Hepatic stellate cell (primary cell): ENCODE results near the gene BUD31.
"Not testable (repeated sequence)": the region's sequence is repeated elsewhere in the genome, so short reads cannot be mapped to it uniquely, and the experiment has no call there.

Experiments used
- DNase-seq: peaks from one replicate; pipeline ENCODE4 v3.0.0; 2011; ENCODE audit warnings: low spot score

Gene BUD31

DNA sequence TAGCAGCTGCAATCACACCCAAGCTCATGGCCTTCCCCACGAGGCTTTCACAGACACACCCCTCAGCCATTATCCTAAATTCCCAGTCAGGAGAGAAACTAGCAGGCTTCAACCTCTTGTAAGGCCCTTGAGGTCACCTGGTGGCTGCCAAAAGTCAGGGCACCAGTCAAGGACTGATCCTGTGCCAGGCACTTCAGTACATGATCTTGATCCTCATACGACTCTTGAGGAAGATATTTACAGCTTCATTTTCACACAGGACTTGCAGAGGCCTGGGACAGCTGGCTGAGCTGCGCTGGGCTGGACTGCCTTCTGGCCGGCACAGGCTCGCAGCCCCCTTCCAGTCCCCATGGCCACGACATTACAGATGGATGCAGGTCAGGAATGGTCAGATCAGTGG is 9.2 kb upstream of the BUD31 start:
- no peak for DNase-seq

DNA sequence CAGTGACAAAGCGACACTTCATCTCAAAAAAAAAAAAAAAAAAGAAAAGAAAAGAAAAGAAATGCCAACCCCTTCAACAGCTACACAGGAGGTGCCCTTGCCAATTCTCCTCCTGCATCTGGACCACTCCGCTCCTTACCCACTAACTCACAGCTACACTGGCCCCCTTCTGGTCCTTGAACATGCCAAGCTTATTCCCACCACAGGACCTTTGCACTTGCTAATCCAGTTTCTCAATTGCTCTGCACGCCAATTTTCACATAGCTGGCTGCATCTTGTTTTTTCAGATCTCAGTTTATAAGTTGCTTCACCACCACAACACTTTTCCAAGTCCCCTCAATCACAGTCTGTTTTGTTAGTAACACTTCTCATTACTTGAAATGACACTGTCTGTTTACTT is 5.9 kb upstream of the BUD31 start:
- no peak for DNase-seq

GRCh38 chr7:99403764-99404163 is 5.0 kb upstream of the BUD31 start:
- DNase-seq = no peak

- DNase-seq = peak; percentile 47
Observed at GRCh38 chr7:99404235-99404976, 4.4 kb upstream of the BUD31 start.

DNA sequence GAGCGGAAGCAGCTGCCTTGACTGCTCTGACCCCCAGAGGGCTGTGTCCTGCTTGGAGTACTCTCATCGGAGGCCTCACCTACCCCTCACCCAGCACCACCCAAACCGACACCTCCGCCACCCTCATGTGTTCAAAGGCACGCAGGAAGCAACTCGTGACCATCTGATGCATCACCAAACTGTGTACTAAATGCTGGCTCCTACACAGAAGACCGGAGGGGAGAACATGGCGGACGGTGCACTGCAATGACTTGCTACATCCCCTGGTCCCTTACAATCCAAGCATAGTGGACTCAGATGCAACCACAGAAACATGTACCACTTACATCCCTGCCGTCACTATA is 3.8 kb upstream of the BUD31 start:
- DNase-seq = no peak

- no peak for DNase-seq
Observed at GRCh38 chr7:99406557-99406956, 2.2 kb upstream of the BUD31 start.

GRCh38 chr7:99407872-99408378 is 844 bp upstream of the BUD31 start:
- peak; percentile 88 for DNase-seq

- no peak for DNase-seq
Observed at GRCh38 chr7:99409192-99409572, 413 bp downstream of the BUD31 start.

DNA sequence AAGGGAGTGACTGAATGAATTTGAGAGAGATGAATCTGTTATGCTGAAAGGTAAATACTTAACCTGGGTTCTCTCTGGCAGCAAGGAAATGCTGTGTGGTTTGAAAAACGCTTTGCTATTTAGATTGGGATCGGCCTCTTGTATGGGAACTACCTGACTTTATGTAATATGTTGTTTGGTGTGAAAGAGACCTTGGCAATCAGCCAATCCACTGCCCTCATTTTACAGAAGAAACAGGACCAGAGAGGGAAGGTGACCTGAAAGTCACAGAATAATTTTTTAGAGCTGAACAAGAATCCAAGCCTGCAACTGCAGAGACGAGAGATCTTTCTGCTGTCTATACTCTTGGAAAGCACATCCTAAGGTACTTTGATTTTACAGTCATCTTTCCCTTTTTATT is 1.0 kb downstream of the BUD31 start:
- no peak for DNase-seq

DNA sequence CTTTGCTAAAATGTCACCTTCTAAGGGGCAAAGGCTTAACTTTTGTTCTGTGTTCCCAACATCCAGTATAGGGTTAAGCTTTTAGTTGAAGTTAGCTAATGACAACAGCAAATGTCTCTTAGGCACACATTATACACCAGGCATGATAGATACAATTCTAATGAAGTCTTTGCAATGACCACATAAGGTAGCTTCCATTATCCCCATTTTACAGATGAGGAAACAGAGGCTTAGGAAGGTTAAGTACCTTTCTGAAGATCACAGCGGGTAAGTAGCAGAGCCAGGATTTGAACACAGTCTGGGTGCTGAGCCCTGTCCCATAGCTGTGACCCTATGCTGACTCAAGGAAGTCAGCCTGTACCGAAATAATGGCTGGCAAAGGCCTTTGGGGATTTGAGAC is 1.9 kb downstream of the BUD31 start:
- DNase-seq = no peak

DNA sequence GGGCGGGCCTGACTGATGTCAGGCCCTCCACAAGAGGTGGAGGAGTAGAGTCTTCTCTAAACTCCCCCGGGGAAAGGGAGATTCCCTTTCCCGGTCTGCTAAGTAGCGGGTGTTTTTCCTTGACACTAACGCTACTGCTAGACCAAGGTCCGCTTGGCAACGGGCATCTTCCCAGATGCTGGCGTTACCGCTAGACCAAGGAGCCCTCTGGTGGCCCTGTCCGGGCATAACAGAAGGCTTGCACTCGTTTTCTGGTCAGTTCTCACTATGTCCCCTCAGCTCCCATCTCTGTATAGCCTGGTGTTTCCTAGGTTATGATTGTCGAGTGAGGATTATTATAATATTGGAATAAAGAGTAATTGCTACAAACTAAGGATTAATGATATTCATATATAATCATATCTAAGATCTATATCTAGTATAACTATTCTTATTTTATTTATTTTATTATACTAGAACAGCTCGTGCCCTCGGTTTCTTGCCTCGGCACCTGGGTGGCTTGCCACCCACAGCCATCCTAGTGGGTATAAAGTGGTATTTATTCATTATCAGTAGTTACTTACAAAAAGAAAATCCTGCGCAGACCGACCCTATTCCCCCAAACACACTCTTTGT is 6.9 kb downstream of the BUD31 start:
- DNase-seq = not testable (repeated sequence)

GRCh38 chr7:99418260-99418659 is 9.5 kb downstream of the BUD31 start:
- no peak for DNase-seq

DNA sequence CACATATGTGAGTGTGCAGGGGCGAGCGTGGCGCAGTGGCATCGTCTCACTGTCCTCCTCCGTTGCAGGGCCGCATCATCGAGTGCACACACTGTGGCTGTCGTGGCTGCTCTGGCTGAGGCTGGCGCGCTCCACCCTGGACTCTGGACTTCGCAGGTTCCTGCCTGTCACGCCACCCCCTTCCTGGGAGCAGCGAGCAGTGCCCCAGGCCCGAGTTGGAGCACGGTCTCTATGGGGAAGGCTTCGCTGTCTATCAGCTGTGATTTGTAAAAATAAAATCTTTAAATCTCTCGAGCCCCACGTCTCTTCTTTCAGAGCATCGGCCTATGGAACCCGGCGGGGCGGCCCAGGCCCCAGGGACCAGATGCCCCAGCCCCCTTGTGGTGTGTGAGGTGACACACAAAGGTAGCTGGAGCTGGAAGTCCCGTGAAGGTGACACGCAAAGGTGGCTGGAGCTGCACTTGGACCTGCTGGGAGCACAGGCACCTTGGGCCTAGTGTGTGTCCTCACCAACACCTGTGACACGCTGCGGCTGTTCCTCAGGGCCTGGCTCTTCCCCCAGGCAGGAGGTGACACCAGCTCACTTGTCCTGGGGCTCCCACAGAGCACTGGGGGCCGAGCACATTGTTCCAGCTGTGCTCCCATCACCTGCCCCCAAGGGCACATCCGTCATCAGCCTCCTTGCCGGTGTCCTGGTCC is 10.7 kb downstream of the BUD31 start:
- DNase-seq = no peak

- DNase-seq = no peak
Observed at GRCh38 chr7:99420213-99420612, 11.4 kb downstream of the BUD31 start.

DNA sequence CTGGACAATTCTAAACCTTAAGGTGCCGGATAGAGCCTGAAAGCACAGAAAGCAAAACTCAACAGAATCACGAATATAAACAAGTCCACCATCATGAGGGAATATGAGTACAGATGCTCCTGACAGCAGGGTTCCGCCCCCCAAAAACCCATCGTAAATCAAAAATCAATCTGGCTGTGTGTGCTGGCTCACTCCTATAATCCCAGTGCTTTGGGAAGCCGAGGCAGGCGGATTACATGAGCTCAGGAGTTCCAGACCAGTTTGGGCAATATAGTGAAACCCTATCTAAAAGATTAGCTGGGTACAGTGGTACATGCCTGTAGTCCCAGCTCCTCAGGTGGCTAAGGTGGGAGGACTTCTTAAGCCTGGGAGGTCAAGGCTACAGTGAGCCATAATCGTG is 12.2 kb downstream of the BUD31 start:
- DNase-seq = no peak

DNA sequence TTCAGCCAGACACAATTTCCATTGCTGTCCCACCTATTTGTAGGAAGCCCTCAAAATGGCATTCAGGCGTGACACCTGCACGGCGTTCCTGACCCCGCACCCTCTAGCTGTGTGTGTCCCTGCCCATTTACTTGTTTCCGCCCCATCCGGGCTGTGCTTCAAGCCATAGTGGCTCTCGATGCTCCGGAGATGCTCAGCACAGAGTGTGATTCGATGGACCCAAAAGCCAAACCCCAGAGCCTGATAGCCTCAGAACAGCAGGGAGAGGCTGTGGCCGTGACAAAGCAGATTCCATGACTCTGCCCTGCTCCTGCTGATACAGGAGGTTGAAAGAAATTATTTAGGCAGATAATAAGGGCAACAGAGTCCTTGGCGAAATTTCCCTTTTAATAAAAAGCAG is 13.4 kb downstream of the BUD31 start:
- no peak for DNase-seq

DNA sequence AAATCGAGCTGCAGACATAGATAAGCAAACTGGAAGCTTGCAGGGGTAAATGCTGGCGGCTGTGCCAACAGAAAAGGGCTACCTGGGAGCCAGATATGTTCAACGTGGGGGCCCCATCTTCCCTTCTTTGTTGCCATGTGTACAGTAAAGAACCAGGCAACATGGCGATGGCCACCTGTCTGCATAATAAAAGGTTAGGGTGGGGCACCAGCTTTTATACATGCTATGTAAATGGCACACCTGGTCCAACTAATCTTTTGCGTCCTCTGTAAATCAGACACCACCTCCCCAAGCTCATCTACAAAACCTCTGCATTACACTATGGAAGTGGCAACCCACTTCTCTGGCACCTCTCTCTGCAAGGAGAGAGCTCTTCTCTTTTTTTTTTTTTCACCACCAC is 13.9 kb downstream of the BUD31 start:
- no peak for DNase-seq

DNA sequence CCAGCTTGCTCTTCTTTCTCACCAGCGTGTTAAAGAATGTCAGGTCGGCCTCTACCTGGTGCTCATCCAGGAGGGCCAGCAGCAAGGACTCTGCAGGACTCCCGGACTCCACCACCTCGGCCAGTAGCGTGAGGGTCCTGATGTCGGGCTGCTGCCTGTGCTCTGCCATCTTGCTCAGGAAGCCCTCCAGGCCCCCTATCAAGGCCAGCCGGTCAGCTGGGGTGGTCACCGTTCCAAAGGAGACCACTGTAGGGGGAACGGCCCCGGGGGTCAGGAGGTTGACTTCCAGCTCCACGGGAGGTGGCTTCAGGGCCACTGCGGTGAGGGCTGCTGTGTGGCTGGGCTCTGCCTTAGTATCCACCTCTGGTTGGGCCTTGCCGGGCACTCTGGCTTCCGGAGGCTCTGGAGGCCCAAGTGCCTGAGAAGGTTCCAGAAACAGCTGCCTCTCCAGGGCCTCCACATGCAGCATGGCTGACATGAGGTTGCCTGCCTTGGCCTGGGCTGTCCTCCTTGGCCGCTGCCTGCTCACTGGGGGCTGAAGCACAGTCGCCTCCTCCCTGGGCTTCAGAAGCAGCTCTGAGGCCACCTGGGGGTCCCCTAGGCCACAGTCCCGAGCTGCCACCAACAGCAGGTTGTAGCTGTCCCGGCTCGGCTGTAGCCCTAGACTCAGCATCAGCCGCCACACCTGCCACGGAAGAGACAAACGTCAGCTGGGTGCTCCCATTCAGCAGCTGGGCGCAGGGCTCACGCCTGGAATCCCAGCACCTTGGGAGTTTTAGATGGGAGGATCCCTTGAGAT is 16.4 kb downstream of the BUD31 start:
- no peak for DNase-seq

DNA sequence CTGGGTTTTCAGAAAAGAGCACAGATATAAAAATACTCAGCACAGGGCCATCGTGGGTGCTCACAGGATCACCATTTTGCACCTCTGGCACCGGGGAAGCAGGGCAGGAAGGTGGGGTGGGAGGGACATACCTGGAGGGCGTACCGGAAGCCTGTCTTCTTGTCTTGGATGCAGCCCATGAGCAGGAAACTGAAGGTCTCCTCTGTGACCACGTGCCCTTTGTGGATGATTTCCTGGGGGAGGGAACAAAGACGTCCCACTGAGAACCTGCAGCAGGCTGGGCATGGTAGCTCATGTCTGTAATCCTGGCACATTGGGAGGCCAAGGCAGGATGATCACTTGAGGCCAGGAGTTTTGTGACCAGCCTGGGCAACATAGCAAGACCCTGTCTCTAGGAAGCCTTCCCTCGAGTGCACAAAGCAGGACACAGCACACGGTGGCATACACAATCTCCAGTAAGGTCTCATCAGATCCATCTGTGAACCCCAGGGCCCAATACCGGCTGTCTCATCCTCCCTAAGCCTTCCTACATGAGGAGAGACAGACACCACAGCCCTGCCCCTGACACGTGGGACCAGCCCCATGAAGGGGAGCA is 20.3 kb downstream of the BUD31 start:
- DNase-seq = no peak

DNA sequence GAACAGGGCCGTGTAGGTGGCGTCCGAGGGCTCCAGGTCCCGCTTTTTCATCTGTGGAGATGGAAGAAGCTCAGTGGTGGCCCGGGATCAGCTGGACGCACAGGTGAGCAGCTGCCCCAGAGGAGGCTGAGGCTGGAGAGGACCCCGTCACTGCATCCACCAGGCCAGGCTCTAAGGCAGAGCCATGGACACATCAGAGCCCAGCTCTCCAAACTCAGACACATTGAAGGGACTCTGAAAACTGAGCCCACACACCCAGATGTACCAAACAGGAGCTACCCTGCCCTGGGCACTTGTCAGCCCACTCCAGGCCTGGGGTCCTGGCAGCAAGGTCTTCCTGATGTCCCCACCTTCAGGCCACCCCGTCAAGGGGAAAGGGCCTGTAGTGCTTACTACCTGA is 21.0 kb downstream of the BUD31 start:
- no peak for DNase-seq

- DNase-seq = not testable (repeated sequence)
Observed at GRCh38 chr7:99431756-99432540, 23.2 kb downstream of the BUD31 start.
